ENCODE results near the gene TPMT. TPM values are rescaled to one million over a fixed set of nuclear protein-coding genes. Genes with fewer than 3 reads are reported as not detected.

TPMT gene
- total RNA-seq, 1 donor from 2014 or later: 9.5 TPM

- DNase-seq (ENCODE audit: low spot score): no peak
These were observed 37.7 kb downstream of the TPMT start for GRCh38 chr6:18117136-18117535.

GRCh38 chr6:18115356-18115755, 39.5 kb downstream of the TPMT start:
- no peak for DNase-seq (ENCODE audit: low spot score)

- no peak for DNase-seq (ENCODE audit: low spot score)
These were observed 44.7 kb downstream of the TPMT start for GRCh38 chr6:18110162-18110561.

DNA sequence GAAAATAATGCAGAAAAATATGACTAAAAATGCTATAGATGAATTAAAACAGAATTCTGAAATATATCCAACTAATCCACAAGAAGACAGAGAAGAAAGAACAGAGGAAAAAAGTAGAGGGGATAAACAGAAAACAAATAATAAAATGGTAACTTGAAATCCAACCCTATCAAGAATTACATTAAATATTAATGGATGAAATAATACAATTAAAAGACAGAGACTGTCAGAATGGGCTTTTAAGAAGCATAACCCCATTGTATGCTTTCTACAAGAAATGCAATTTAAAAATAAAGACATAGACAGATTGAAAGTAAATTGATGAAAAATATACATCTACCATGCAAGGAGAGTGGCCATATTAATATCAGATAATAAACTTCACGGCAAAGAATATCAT, 47.8 kb downstream of the TPMT start:
- no peak for DNase-seq (ENCODE audit: low spot score)

DNA sequence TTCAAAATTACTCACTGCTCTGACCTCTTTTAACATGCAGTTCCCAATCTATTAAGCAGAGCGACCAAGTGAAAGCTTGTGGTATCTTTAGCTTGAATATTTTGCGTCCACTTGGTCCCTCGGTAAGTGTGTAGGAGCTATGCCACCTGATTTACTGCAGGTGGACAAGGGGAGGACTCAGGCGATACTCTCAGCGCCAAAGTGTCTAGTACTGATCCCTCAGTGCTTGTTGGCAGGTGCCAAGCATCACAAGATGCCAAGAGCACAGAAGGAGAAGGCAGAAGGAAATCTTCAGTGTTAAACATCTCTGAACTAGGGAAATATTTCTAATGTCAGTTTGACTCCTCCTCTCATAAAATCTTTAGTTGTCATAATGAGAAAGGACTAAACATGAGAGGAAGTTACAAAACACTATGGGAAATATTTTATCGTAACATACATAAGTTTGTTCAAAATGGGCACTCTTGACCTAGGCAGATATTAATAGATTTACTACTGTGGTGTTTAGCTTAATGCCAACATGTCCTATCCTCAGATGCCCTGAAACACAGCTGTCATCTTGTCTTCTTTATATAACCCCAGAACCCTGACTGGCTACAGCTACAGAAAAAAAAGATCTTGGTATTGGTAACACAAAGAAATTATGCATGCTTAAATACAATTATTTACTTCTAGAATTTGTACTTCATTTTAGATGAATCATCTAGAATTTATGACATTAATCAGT, 51.9 kb downstream of the TPMT start:
- no peak for DNase-seq (ENCODE audit: low spot score)

DNA sequence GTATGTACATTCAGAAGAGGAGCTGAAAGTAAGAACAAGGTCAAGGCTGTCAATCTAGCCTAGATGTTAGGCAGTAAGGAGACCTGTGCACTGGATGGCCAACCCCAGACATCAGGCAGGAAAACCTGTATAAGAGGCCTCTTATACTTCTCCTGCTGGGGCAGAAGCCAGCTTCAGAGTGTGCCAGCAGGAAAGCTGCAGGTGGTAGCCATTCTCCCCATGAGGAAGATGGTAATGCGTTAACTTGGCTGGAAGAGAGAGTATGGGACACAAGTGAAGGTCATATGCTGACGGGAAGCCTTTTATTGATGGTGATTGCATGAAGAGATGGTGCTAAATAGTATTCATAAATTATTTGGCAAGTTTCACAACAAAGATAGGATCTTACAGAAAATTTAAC, 53.0 kb downstream of the TPMT start:
- no peak for DNase-seq (ENCODE audit: low spot score)

DNA sequence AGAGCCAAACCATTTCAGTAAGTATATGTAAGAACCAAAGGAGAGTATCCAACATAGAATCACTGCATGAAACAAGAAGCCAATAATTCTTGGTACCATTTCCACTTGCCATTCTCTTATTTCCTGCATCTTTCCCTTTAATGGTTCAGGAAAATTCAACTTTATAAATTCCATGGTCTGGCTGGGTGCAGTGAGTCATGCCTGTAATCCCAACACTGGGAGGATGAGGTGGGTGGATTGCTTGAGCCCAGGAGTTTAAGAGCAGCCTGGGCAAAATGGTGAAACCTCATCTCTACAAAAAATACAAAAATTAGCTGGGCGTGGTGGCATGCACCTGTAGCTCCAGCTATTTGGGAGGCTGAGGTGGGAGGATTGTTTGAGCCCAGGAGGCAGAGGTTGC, 53.6 kb downstream of the TPMT start:
- DNase-seq (ENCODE audit: low spot score): no peak

DNA sequence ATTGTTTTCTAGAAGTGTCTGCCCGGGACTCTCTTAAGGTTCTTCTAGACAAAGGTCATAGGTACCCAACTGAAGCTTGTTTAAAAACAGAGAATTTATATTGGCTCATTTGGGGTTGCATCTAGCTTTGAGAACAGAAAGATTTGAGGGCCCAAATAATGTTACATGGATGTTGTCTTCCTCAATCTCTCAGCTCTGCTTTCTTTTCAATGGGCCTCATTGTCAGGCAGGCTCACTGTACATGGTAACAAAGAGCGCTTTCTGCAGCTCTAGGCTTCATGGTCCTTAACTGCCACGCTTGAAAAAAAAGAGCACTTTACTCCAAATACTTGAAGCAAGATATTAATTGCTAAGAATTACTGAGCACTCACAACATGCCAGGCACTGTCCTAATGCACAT, 54.6 kb downstream of the TPMT start:
- no peak for DNase-seq (ENCODE audit: low spot score)

GRCh38 chr6:18099511-18099910, 55.4 kb downstream of the TPMT start:
- DNase-seq (ENCODE audit: low spot score): no peak

DNA sequence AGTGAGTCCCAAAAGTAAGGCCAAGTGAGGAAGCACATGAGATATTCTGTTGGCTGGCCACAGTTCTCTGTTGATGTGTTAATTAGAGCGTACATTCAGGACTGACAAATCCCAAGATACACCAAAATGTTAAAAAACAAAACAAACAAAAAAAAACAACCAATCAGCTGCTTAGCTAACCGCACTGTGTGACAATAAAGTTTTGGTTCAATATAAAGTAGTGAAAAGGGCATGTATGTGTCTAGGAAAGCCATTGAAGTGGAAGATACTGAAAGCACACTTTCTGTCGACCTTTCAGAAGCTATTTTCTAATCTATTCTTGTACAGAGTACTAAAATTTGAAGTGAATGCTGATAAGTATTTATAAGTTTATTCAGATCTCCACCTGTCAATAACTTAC, 58.5 kb downstream of the TPMT start:
- DNase-seq (ENCODE audit: low spot score): no peak

GRCh38 chr6:18091382-18091781, 63.5 kb downstream of the TPMT start:
- DNase-seq (ENCODE audit: low spot score): no peak

DNA sequence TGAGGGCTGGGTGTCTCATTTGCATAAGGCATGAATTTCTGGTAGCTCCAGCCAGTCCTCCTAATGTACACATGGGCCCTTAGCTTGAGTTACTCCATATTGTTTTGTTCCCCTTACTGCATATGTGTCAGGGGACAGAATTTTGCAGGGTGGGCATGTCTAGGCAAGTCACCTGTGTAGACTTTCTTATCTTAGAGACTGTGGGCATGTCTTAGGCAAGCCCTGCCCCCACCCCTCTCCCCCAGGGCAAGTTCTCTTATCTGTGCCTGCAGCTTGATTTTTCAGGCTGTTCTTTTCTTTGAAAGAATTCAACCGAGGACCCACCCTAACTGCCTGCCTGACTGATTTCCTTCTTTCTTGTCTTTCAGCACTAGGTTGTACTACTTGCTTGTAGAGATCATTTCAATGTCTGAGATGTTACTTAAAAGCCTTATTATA, 64.5 kb downstream of the TPMT start:
- DNase-seq (ENCODE audit: low spot score): no peak

- no peak for DNase-seq (ENCODE audit: low spot score)
These were observed 66.2 kb downstream of the TPMT start for GRCh38 chr6:18088419-18089296.

DNA sequence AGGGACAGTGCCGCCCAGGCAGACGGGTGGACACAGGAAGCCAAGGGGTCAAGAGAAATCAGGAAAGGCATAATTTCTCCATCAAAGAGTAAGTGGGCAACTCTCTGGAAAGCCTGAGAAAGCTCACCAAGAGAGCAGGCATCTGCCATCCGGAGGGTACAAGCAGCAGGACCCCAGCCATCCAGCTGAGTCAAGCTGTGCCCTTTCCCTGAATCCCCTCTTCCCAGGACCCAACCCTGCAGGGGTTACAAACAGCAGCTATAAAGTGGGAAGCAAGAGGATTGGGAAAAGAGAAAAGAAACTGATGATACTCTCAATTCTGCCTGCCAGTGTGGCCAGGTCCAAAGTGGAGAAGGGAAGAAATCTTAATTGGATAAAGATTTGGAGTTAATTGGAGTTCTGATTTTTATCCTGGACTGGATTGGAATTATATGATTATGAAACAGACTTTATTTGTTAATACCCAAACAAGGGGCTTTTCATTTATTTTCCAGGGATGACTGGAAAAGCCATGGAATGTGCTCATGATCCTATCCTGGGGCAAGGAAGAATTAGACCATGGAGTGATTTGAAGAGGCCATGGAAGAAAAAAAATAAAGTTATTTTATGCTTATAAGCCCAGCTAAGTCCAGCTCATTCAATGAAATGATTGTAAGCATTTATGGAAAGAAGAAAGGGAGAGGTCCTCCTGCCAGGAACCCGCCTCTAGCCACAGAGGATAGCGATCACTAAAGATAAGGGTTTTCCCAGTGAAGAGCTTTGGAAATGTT, 67.3 kb downstream of the TPMT start:
- DNase-seq (ENCODE audit: low spot score): no peak

DNA sequence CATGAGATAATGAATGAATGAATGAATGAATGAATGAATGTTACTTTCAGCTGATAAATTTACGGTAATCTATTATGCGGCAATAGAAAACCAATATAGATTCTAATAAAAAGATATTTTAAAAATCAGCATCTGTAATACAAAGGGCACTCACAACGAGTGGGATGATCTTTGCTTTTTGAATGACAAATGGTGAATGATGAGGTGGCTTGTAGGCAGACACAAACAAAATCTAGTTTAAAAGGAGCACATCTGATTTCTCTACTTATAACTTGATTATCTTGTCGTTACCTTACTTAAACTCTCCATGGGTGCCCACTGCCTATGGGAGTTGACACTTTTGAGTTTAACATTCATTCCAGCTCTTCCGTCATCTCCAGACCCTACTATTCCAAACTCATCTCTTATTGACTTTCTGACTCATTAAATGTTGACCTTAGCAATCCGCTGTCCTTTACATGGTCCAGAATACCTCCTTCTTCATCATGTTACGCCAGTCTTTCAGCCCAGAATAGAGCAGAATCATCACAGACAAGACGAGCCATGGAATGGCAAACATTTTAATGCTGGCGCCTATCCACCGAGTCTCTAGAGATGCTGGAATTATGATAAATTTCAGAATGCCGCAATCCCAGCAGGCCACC, 73.7 kb downstream of the TPMT start:
- no peak for DNase-seq (ENCODE audit: low spot score)

GRCh38 chr6:18080544-18080943, 74.3 kb downstream of the TPMT start:
- DNase-seq (ENCODE audit: low spot score): no peak

DNA sequence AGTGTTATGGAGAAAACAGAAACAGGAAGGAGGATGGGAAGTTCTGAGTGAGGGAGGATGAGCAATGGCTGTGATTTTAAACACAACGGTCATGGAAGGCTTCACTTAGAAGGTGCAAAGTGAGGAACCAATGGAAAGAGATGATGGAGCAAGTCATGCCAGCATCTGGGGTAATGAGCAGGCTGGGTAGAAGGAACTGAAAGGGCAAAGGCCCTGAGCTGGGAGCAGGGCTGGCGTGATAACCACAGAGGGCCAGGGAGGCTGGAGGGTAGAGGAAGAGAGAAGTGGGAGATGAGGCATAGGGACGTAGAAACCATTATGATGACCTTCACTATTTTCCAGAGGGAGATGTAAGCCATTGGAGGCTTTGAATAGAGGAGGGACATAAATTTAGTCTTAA, 76.0 kb downstream of the TPMT start:
- no peak for DNase-seq (ENCODE audit: low spot score)

Other genes with a start within 250 kb of the TPMT start
- 57.7 TPM for gene KIF13A, start 167.4 kb downstream of the TPMT start, total RNA-seq
- gene NHLRC1, start 32.4 kb downstream of the TPMT start, total RNA-seq: 4.1 TPM
- 18.8 TPM for gene KDM1B, start 345 bp upstream of the TPMT start, total RNA-seq
- gene DEK, start 109.5 kb upstream of the TPMT start, total RNA-seq: 66.2 TPM
- gene RNF144B, start 232.3 kb upstream of the TPMT start, total RNA-seq: 34.0 TPM

All from ureter (tissue), 1 donor.